Fibroblast of pulmonary artery (primary cell): ENCODE results near the gene ITGB4.

Experiments
- DNase-seq: peaks from one replicate; pipeline ENCODE4 v3.0.0-alpha.2; 2010; ENCODE audit warnings: low read depth
- H3K4me3 ChIP-seq: replicated peaks from 2 replicates; pipeline ENCODE4 v1.5.1; 2011; ENCODE audit warnings: low read depth, mild to moderate bottlenecking, control low read depth, low read length, moderate library complexity
- CTCF ChIP-seq: IDR thresholded peaks from 2 replicates; pipeline ENCODE4 v1.5.1; 2011; ENCODE audit warnings: mild to moderate bottlenecking, control low read depth, low read length, inconsistent platforms; ENCODE audit errors: missing control alignments

The ITGB4 gene

GRCh38 chr17:75763269-75763607, 42.0 kb downstream of the ITGB4 start:
- TF ChIP-seq CTCF, result no peak
- no peak for DNase-seq
- H3K4me3 ChIP-seq, result no peak overlapping the region

- TF ChIP-seq CTCF, result no peak
- H3K4me3 ChIP-seq, result peak overlapping the region; percentile 62
- DNase-seq, result no peak
These were observed 42.6 kb downstream of the ITGB4 start for GRCh38 chr17:75763613-75764416.

GRCh38 chr17:75764417-75764710, 43.1 kb downstream of the ITGB4 start:
- no peak for TF ChIP-seq CTCF
- no peak for DNase-seq
- H3K4me3 ChIP-seq, result peak overlapping the region; percentile 62

- H3K4me3 ChIP-seq, result peak within 1 kb of the TSS; percentile 62
- TF ChIP-seq CTCF, result peak; percentile 57
- DNase-seq, result peak; percentile 67
These were observed 43.6 kb downstream of the ITGB4 start, which contains the start of gene GALK1 for GRCh38 chr17:75764711-75765421. Gene GALK1, minus strand, starts transcription at chr17:75765192. Its CDS starts 56 bp downstream, at chr17:75765136.

GRCh38 chr17:75765981-75766380, 44.7 kb downstream of the ITGB4 start:
- no peak overlapping the region for H3K4me3 ChIP-seq
- no peak for DNase-seq
- no peak for TF ChIP-seq CTCF

- TF ChIP-seq CTCF, result no peak
- no peak overlapping the region for H3K4me3 ChIP-seq
- no peak for DNase-seq
These were observed 46.6 kb downstream of the ITGB4 start for GRCh38 chr17:75767881-75768280.
